HCT116 (cell line): ENCODE results near the gene CCL14. TPM values are rescaled to one million over a fixed set of nuclear protein-coding genes. Genes with fewer than 3 reads are reported as not detected.

Experiments
- ATAC-seq: fragments of 200-7000 bp; cut with Tn5 transposase; 2 replicates; pipeline ENCODE4 v1.9.1; 2020; ENCODE audit warnings: mild to moderate bottlenecking, moderate library complexity
- BruUV-seq: library from RNA; stranded (reverse); fragments of 400-500 nt; replicated peaks from 2 replicates; lab custom pipeline; 2021; lab: Mats Ljungman, UMichigan
- CTCF ChIA-PET: fragments of 300-600 bp; sonication (Branson Sonifier 250); formaldehyde crosslinking; loops from one replicate; lab custom pipeline; 2021; ENCODE audit warnings: antibody characterized with exemption; lab: Charles Lee
- POLR2A ChIA-PET: fragments of 300-600, 350-600 bp; sonication (Branson Sonifier 250); formaldehyde crosslinking; loops from one replicate; lab custom pipeline; 2021; ENCODE audit warnings: antibody characterized with exemption; lab: Charles Lee
- RAD21 ChIA-PET, 2 experiments: fragments of 300-600 bp; sonication (Branson Sonifier 250); formaldehyde crosslinking; loops; one replicate each; lab custom pipeline; 2023; ENCODE audit warnings: low total read pairs in 2 of 2; ENCODE audit not compliant: uncharacterized antibody in 2 of 2, unreplicated experiment in 2 of 2, low non-redundant PET in 1 of 2; lab: Charles Lee
- DNase-seq: peaks from one replicate; pipeline ENCODE4 v3.0.0-alpha.2; 2010; ENCODE audit warnings: low read depth, low spot score
- H2AFZ ChIP-seq: fragments of 200-600 bp; shearing (Covaris generic), sonication (generic); 2 replicates; pipeline ENCODE4 v1.6.1; 2017; ENCODE audit warnings: low read depth, mixed run types, mixed read lengths, antibody characterized with exemption, low read length; ENCODE audit not compliant: poor library complexity, severe bottlenecking
- H3K27ac ChIP-seq: 2 replicates; pipeline ENCODE4 v1.5.1; 2012; ENCODE audit warnings: low read depth, low read length
- H3K27me3 ChIP-seq: fragments of 200-600 bp; sonication (generic); 2 replicates; pipeline ENCODE4 v1.6.1; 2016; ENCODE audit warnings: mixed run types, low read length, mixed read lengths; ENCODE audit not compliant: insufficient read depth
- H3K36me3 ChIP-seq, 2 experiments: fragments of 200-500 bp in 1 of 2; fragments of 200-600 bp in 1 of 2; sonication (Bioruptor generic) in 1 of 2; sonication (generic) in 1 of 2; 2 replicates each; pipeline versions ENCODE4 v1.5.1 to v1.6.1; 2014 to 2016; ENCODE audit warnings: low read length in 2 of 2, inconsistent platforms in 1 of 2, mixed read lengths in 1 of 2, mixed run types in 1 of 2; ENCODE audit not compliant: insufficient read depth in 2 of 2, control insufficient read depth in 1 of 2
- H3K4me1 ChIP-seq, 2 experiments: fragments of 200-600 bp in 1 of 2; sonication (generic) in 1 of 2; 2 replicates each; pipeline versions ENCODE4 v1.5.1 to v1.6.1; 2012 to 2017; ENCODE audit warnings: low read length in 2 of 2, inconsistent platforms in 1 of 2, mild to moderate bottlenecking in 1 of 2, mixed read lengths in 1 of 2, mixed run types in 1 of 2, moderate library complexity in 1 of 2; ENCODE audit not compliant: insufficient read depth in 2 of 2, control insufficient read depth in 1 of 2
- H3K4me2 ChIP-seq: fragments of 200-600 bp; sonication (generic); 2 replicates; pipeline ENCODE4 v1.6.1; 2017; ENCODE audit warnings: mixed run types, low read length, mixed read lengths
- H3K4me3 ChIP-seq, 2 experiments: fragments of 200-600 bp in 1 of 2; sonication (generic) in 1 of 2; replicated peaks in 1 of 2; 2 replicates each; pipeline ENCODE4 v1.5.1; 2011 to 2016; ENCODE audit warnings: low read length in 2 of 2, control low read depth in 1 of 2, low read depth in 1 of 2, mild to moderate bottlenecking in 1 of 2, mixed read lengths in 1 of 2, mixed run types in 1 of 2
- H3K79me2 ChIP-seq: fragments of 200-600 bp; sonication (generic); 2 replicates; pipeline ENCODE4 v1.6.1; 2017; ENCODE audit warnings: mild to moderate bottlenecking, mixed run types, low read length, moderate library complexity, mixed read lengths; ENCODE audit not compliant: insufficient read depth
- H3K9ac ChIP-seq: fragments of 200-600 bp; sonication (generic); 2 replicates; pipeline ENCODE4 v1.6.1; 2016; ENCODE audit warnings: low read length, mixed read lengths
- H3K9me2 ChIP-seq: fragments of 200-600 bp; sonication (generic), shearing (Covaris generic); 2 replicates; pipeline ENCODE4 v1.6.1; 2017; ENCODE audit warnings: mixed run types, mild to moderate bottlenecking, moderate library complexity; ENCODE audit not compliant: insufficient read depth
- H3K9me3 ChIP-seq, 2 experiments: fragments of 200-500 bp in 1 of 2; fragments of 200-600 bp in 1 of 2; sonication (Bioruptor generic) in 1 of 2; sonication (generic) in 1 of 2; 2 replicates each; pipeline ENCODE4 v1.6.1; 2014 to 2017; ENCODE audit warnings: low read length in 2 of 2, mixed read lengths in 2 of 2, inconsistent platforms in 1 of 2, low read depth in 1 of 2, mild to moderate bottlenecking in 1 of 2, mixed run types in 1 of 2, moderate library complexity in 1 of 2; ENCODE audit not compliant: control insufficient read depth in 1 of 2, insufficient read depth in 1 of 2
- H4K20me1 ChIP-seq: fragments of 200-600 bp; sonication (generic), shearing (Covaris generic); 2 replicates; pipeline ENCODE4 v1.6.1; 2017; ENCODE audit warnings: mixed run types, mild to moderate bottlenecking, moderate library complexity; ENCODE audit not compliant: insufficient read depth
- EGR1 ChIP-seq: IDR thresholded peaks from 2 replicates; pipeline ENCODE4 v1.6.1; 2012; ENCODE audit warnings: low read depth
- ELF1 ChIP-seq: IDR thresholded peaks from 2 replicates; pipeline ENCODE4 v1.6.1; 2012; ENCODE audit warnings: low read depth, borderline replicate concordance
- EZH2phosphoT487 ChIP-seq: fragments of 200-600 bp; IDR thresholded peaks from 2 replicates; pipeline ENCODE4 v1.6.1; 2018; ENCODE audit warnings: antibody characterized with exemption, borderline replicate concordance
- FOSL1 ChIP-seq: IDR thresholded peaks from 2 replicates; pipeline ENCODE4 v1.6.1; 2012; ENCODE audit warnings: low read depth
- JUND ChIP-seq: IDR thresholded peaks from 2 replicates; pipeline ENCODE4 v1.6.1; 2012
- SIN3A ChIP-seq: IDR thresholded peaks from 2 replicates; pipeline ENCODE4 v1.6.1; 2012; ENCODE audit warnings: low read depth
- SRF ChIP-seq: IDR thresholded peaks from 2 replicates; pipeline ENCODE4 v1.6.1; 2012; ENCODE audit warnings: low read depth
- TCF7L2 ChIP-seq: IDR thresholded peaks from 2 replicates; pipeline ENCODE4 v1.7.0; 2011; ENCODE audit warnings: borderline replicate concordance, inconsistent platforms; ENCODE audit not compliant: insufficient read depth, insufficient read length; ENCODE audit errors: extremely low read depth
- intact Hi-C: fragments of 100-400 bp; cut with micrococcal nuclease; formaldehyde crosslinking; loops from 2 replicates; pipeline ENCODE4 v1.10.0; 2022
- total RNA-seq: library from RNA; stranded (reverse); gene quantifications from one replicate; pipeline ENCODE4 v1.2.1, GENCODE V29; 2021; ENCODE audit not compliant: unreplicated experiment
- TF ChIP-seq, protein P1 (sequence below): IDR thresholded peaks from 2 replicates; pipeline ENCODE4 v1.6.1; 2011; ENCODE audit warnings: mild to moderate bottlenecking, low read length, moderate library complexity; ENCODE audit not compliant: insufficient replicate concordance; ENCODE audit errors: extremely low read depth
- TF ChIP-seq, protein P2 (sequence below): IDR thresholded peaks from 2 replicates; pipeline ENCODE4 v1.6.1; 2012

The CCL14 gene
- total RNA-seq, 1 experiment from 2014 or later = not detected

DNA sequence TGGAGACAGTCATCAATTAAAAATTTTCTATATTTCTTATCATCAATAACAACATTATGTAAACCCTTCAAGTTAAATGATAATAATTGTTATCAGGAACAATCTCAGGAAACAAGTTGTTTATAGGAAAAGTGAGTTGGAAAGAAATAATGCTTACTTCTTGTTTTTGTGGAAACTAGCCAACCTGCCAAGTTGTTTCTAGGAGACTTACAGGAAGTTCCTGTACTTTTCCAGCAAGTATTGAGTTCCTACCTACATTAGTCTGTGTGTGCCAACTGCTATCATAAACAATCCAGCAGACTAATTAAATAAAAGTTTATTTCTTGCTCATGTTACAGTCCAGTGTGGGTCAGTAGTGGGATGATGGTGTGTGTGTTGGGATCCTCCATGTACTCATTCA, 1.6 kb upstream of the CCL14 start:
- H3K9me2 ChIP-seq = no peaks in the 10 kb centered on the region
- H3K27me3 ChIP-seq = no peaks in the 10 kb centered on the region
- no peak overlapping the region for H3K4me3 ChIP-seq
- H3K36me3 ChIP-seq = no peaks in the 10 kb centered on the region
- TF ChIP-seq EGR1 = no peak
- no peak for TF ChIP-seq ELF1
- TF ChIP-seq, protein P1, sequence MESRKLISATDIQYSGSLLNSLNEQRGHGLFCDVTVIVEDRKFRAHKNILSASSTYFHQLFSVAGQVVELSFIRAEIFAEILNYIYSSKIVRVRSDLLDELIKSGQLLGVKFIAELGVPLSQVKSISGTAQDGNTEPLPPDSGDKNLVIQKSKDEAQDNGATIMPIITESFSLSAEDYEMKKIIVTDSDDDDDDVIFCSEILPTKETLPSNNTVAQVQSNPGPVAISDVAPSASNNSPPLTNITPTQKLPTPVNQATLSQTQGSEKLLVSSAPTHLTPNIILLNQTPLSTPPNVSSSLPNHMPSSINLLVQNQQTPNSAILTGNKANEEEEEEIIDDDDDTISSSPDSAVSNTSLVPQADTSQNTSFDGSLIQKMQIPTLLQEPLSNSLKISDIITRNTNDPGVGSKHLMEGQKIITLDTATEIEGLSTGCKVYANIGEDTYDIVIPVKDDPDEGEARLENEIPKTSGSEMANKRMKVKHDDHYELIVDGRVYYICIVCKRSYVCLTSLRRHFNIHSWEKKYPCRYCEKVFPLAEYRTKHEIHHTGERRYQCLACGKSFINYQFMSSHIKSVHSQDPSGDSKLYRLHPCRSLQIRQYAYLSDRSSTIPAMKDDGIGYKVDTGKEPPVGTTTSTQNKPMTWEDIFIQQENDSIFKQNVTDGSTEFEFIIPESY = no peak
- TF ChIP-seq TCF7L2 = no peak
- TF ChIP-seq, protein P2, sequence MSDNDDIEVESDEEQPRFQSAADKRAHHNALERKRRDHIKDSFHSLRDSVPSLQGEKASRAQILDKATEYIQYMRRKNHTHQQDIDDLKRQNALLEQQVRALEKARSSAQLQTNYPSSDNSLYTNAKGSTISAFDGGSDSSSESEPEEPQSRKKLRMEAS = no peak
- TF ChIP-seq JUND = no peak
- TF ChIP-seq SRF = no peak
- no peak for TF ChIP-seq EZH2phosphoT487
- TF ChIP-seq SIN3A = no peak
- TF ChIP-seq FOSL1 = no peak
- TF ChIP-seq, all 23 proteins: peak for 0
- no peaks in the 10 kb centered on the region for H4K20me1 ChIP-seq
- no peak overlapping the region for H2AFZ ChIP-seq
- H3K9ac ChIP-seq = no peak overlapping the region
- ATAC-seq = no peak
- peaks cover 0 to 10% of the 10 kb centered on the region in 2 experiments; a peak in 1 of 4 replicates for H3K9me3 ChIP-seq
- ChIA-PET CTCF (no interaction called here), POLR2A (no interaction called here), RAD21 (no interaction called here)
- H3K4me2 ChIP-seq = no peak overlapping the region
- no peaks in the 10 kb centered on the region for H3K4me1 ChIP-seq
- DNase-seq = no peak
- intact Hi-C loops = no loop called here
- H3K79me2 ChIP-seq = no peaks in the 10 kb centered on the region
- no peak overlapping the region for H3K27ac ChIP-seq
- no TSS peak for BruUV-seq
